Endothelial cell of umbilical vein (primary cell): ENCODE results near the gene NFKB1. TPM values are rescaled to one million over a fixed set of nuclear protein-coding genes. Genes with fewer than 3 reads are reported as not detected.

Experiments used
- BruUV-seq: library from RNA; stranded (reverse); fragments of 400-500 nt; replicated peaks from 2 replicates; lab custom pipeline; 2021; lab: Mats Ljungman, UMichigan
- CTCF ChIA-PET: fragments of 300-600, 350-600 bp; sonication (Branson Sonifier 250); formaldehyde crosslinking; loops from one replicate; lab custom pipeline; 2021; ENCODE audit warnings: antibody characterized with exemption, inconsistent platforms; lab: Charles Lee
- POLR2A ChIA-PET: fragments of 300-600, 350-600 bp; sonication (Branson Sonifier 250); formaldehyde crosslinking; loops from one replicate; lab custom pipeline; 2021; ENCODE audit warnings: antibody characterized with exemption, inconsistent platforms; lab: Charles Lee
- DNase-seq: peaks from one replicate; pipeline ENCODE4 v3.0.0-alpha.2; 2011; ENCODE audit warnings: low read depth, low spot score
- FAIRE-seq: peaks from 2 replicates; lab custom pipeline; 2011; peaks lifted over from hg19 to GRCh38; lab: Jason Lieb, UNC
- H2AFZ ChIP-seq: 2 replicates; pipeline ENCODE4 v1.6.0; 2012; ENCODE audit warnings: low read depth, low read length, control low read depth, inconsistent platforms
- H3K27ac ChIP-seq: 2 replicates; pipeline ENCODE4 v1.5.1; 2011; ENCODE audit warnings: low read depth, mild to moderate bottlenecking, control low read depth, low read length, moderate library complexity; ENCODE audit not compliant: insufficient read depth
- H3K27me3 ChIP-seq, 2 experiments: 2 replicates each; pipeline versions ENCODE4 v1.6.0 to v1.6.1; 2011; ENCODE audit warnings: low read length in 2 of 2, mixed read lengths in 1 of 2; ENCODE audit not compliant: control insufficient read depth in 2 of 2, insufficient read depth in 2 of 2
- H3K36me3 ChIP-seq, 2 experiments: 2 replicates in 1 of 2; 3 replicates in 1 of 2; pipeline ENCODE4 v1.5.1; 2011; ENCODE audit warnings: low read length in 2 of 2, mild to moderate bottlenecking in 1 of 2, moderate library complexity in 1 of 2; ENCODE audit not compliant: control insufficient read depth in 2 of 2, insufficient read depth in 2 of 2; ENCODE audit errors: extremely low read depth in 1 of 2
- H3K4me1 ChIP-seq: 3 replicates; pipeline ENCODE4 v1.5.1; 2011; ENCODE audit warnings: mild to moderate bottlenecking, low read length; ENCODE audit not compliant: control insufficient read depth, insufficient read depth; ENCODE audit errors: extremely low read depth
- H3K4me2 ChIP-seq: 2 replicates; pipeline ENCODE4 v1.6.1; 2011; ENCODE audit warnings: low read length, control low read depth, mixed read lengths; ENCODE audit not compliant: insufficient read depth
- H3K4me3 ChIP-seq, 3 experiments: fragments of 200-600 bp in 1 of 3; sonication (generic), shearing (Covaris generic) in 1 of 3; replicated peaks in 1 of 3; 2 replicates each; pipeline ENCODE4 v1.5.1; 2011 to 2016; ENCODE audit warnings: control low read depth in 3 of 3, low read length in 3 of 3, mild to moderate bottlenecking in 2 of 3, inconsistent platforms in 1 of 3, low read depth in 1 of 3, moderate library complexity in 1 of 3; ENCODE audit not compliant: insufficient read depth in 1 of 3
- H3K79me2 ChIP-seq: 2 replicates; pipeline ENCODE4 v1.6.0; 2012; ENCODE audit warnings: low read length, inconsistent platforms; ENCODE audit not compliant: control insufficient read depth, insufficient read depth
- H3K9ac ChIP-seq: replicated peaks from 2 replicates; pipeline ENCODE3; 2011; ENCODE audit warnings: low read length, control low read depth; ENCODE audit not compliant: insufficient read depth; ENCODE audit errors: extremely low read depth
- H3K9me1 ChIP-seq: replicated peaks from 3 replicates; pipeline ENCODE4 v1.6.0; 2011; ENCODE audit warnings: mild to moderate bottlenecking, low read length; ENCODE audit not compliant: control insufficient read depth, insufficient read depth; ENCODE audit errors: extremely low read depth
- H3K9me3 ChIP-seq: replicated peaks from 2 replicates; pipeline ENCODE4 v1.5.1; 2012; ENCODE audit warnings: low read length, inconsistent platforms; ENCODE audit not compliant: control insufficient read depth, insufficient read depth
- H4K20me1 ChIP-seq: replicated peaks from 2 replicates; pipeline ENCODE3; 2011; ENCODE audit warnings: mild to moderate bottlenecking, low read length; ENCODE audit not compliant: control insufficient read depth, insufficient read depth; ENCODE audit errors: extremely low read depth
- EZH2 ChIP-seq: IDR thresholded peaks from 2 replicates; pipeline ENCODE4 v1.6.1; 2012; ENCODE audit warnings: borderline replicate concordance, low read depth, mild to moderate bottlenecking, moderate library complexity, low read length, inconsistent platforms; ENCODE audit not compliant: severe bottlenecking
- FOS ChIP-seq: IDR thresholded peaks from 2 replicates; pipeline ENCODE4 v1.6.1; 2011; ENCODE audit warnings: mild to moderate bottlenecking, low read length, moderate library complexity, borderline replicate concordance; ENCODE audit not compliant: insufficient read depth
- JUN ChIP-seq: IDR thresholded peaks from 2 replicates; pipeline ENCODE4 v1.6.1; 2011; ENCODE audit warnings: borderline replicate concordance, low read depth; ENCODE audit not compliant: insufficient read length, insufficient read depth
- MYC ChIP-seq: IDR thresholded peaks from one replicate; pipeline ENCODE4 v1.6.1; 2011; ENCODE audit warnings: mild to moderate bottlenecking, low read depth, low read length
- POLR2AphosphoS5 ChIP-seq: IDR thresholded peaks from 2 replicates; pipeline ENCODE4 v1.6.1; 2012; ENCODE audit warnings: low read depth, mild to moderate bottlenecking, control low read depth, low read length, moderate library complexity; ENCODE audit not compliant: insufficient read depth
- dilution Hi-C: fragments of 300-500 bp; cut with MboI; formaldehyde crosslinking; loops from one replicate; pipeline ENCODE4 v1.15.0; 2019; ENCODE audit warnings: low sequenced_read_pairs; ENCODE audit not compliant: extremely low pct_ligation_motif_present
- intact Hi-C: fragments of 100-400 bp; cut with micrococcal nuclease; formaldehyde crosslinking; loops from one replicate; pipeline ENCODE4 v1.10.0; 2022
- polyA plus RNA-seq, 4 experiments: library from polyadenylated mRNA; depleted of rRNA in 3 of 4; stranded (reverse) in 3 of 4; unstranded in 1 of 4; fragments of >200 nt; gene quantifications; 2 replicates each; pipeline versions ENCODE4 v1.2.1 to v1.2.3, GENCODE V29; 2011 to 2012; ENCODE audit warnings: missing spikeins in 1 of 4
- total RNA-seq: library from RNA; stranded (reverse); gene quantifications from 2 replicates; pipeline ENCODE4 v1.2.3, GENCODE V29; 2021
- TF ChIP-seq, protein P1 (sequence below), 2 donors: IDR thresholded peaks; 1 replicate in 1 of 2; 2 replicates in 1 of 2; pipeline ENCODE4 v1.5.1; 2011; ENCODE audit warnings: low read length in 2 of 2, mild to moderate bottlenecking in 2 of 2, moderate library complexity in 2 of 2, control low read depth in 1 of 2, inconsistent platforms in 1 of 2, low read depth in 1 of 2; ENCODE audit not compliant: insufficient read depth in 1 of 2; ENCODE audit errors: extremely low read depth in 1 of 2

The NFKB1 gene
- total and polyA plus RNA-seq, 2 donors (not counting 3 experiments of a cell fraction or from before 2014, with no cell fraction given): 21.3 to 41.4 TPM

DNA sequence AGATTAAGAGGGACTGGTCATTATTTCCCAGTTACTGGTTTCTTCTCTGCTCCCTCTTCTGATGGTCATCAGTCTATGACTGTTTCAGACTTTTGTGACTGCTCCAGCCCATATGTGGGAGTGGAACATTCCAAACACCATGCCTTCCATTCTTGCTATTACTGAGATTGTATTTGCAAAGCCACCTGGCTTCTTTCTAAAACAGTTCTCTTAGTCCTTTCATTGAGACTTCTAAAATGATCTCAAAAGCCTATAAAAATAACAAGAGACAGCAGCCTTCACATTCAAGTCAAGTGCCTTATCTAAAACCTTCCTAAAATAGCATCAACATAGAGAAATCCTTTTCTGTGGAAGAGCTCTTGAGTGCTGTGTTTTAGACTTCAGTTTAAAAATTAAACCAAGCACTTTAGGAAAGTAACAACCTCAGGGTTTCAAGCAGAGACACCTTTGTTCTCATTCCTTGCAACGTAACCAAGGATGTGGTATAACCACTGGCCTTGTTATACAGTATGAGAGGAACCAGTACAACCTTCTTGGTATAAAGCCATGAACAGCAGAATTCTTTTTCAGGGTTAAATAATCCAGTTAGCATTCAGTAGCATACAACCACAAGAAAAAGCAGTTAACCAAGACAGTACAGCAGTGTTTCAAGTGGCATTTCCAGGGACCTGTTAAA is 97.1 kb downstream of the NFKB1 start:
- intact Hi-C loops (no loop called here), dilution Hi-C loops (no loop called here)
- Histone ChIP-seq H3K4me2 (no peak overlapping the region), H3K9ac (no peak overlapping the region), H3K4me3 (no peak overlapping the region), H3K79me2 (no peaks in the 10 kb centered on the region), H3K9me1 (no peaks in the 10 kb centered on the region), H3K27ac (no peak overlapping the region), H3K36me3 (peaks cover 19 to 28% of the 10 kb centered on the region in 2 experiments), H3K27me3 (no peaks in the 10 kb centered on the region), H3K4me1 (peaks cover 11% of the 10 kb centered on the region), H4K20me1 (no peaks in the 10 kb centered on the region), H3K9me3 (no peaks in the 10 kb centered on the region), H2AFZ (no peak overlapping the region)
- no TSS peak for BruUV-seq
- TF ChIP-seq, protein P1, sequence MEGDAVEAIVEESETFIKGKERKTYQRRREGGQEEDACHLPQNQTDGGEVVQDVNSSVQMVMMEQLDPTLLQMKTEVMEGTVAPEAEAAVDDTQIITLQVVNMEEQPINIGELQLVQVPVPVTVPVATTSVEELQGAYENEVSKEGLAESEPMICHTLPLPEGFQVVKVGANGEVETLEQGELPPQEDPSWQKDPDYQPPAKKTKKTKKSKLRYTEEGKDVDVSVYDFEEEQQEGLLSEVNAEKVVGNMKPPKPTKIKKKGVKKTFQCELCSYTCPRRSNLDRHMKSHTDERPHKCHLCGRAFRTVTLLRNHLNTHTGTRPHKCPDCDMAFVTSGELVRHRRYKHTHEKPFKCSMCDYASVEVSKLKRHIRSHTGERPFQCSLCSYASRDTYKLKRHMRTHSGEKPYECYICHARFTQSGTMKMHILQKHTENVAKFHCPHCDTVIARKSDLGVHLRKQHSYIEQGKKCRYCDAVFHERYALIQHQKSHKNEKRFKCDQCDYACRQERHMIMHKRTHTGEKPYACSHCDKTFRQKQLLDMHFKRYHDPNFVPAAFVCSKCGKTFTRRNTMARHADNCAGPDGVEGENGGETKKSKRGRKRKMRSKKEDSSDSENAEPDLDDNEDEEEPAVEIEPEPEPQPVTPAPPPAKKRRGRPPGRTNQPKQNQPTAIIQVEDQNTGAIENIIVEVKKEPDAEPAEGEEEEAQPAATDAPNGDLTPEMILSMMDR (IDR thresholded peaks at IDR 0.05; ENCODE audit: extremely low read depth in 1 of 2, insufficient read depth in 1 of 2, low read depth in 1 of 2, low read length in 2 of 2): no peak
- no peak for TF ChIP-seq JUN
- CTCF ChIA-PET: no interaction called here
- POLR2A ChIA-PET: no interaction called here
- DNase-seq (no peak), FAIRE-seq (no peak)

DNA sequence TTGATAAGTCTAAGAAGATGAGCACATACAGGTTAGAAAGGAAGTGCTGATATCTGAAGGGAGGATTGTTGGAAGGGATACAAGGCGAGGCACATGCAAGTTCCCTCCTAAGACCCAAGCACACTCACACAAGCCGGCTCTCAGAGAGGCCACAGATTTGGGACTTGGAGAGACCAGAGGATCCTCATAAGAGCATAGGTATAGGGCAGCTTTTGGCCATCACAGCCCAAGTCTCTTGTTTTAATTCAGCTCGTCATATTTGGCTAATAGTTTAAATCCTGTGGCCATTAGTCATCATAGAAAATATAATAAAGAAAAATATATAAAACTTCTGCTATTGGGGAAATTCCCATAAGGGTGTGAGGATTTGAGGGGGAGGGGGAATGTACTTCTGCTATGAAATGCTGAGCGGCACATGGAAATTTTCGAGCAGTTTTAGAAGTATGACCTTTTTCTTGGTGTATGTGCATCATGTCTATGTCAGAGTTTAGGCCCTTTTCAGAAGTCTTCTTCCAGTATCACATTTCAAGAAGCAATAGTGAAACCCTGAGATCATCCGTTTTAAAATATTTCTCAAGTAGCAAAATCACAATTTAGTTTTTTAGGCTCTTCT is 97.7 kb downstream of the NFKB1 start:
- Histone ChIP-seq H3K9me3 (no peaks in the 10 kb centered on the region), H3K9me1 (no peaks in the 10 kb centered on the region), H4K20me1 (no peaks in the 10 kb centered on the region), H3K4me3 (no peak overlapping the region), H3K4me1 (peaks cover 8% of the 10 kb centered on the region), H3K36me3 (peaks cover 19 to 28% of the 10 kb centered on the region in 2 experiments), H3K79me2 (no peaks in the 10 kb centered on the region), H3K27me3 (no peaks in the 10 kb centered on the region), H3K27ac (no peak overlapping the region), H3K9ac (no peak overlapping the region), H2AFZ (no peak overlapping the region), H3K4me2 (no peak overlapping the region)
- POLR2A ChIA-PET: no interaction called here
- BruUV-seq: no TSS peak
- FAIRE-seq (no peak), DNase-seq (no peak)
- no peak for TF ChIP-seq JUN
- no peak for TF ChIP-seq MYC
- TF ChIP-seq POLR2AphosphoS5: no peak
- no peak for TF ChIP-seq FOS
- TF ChIP-seq EZH2: no peak
- CTCF ChIA-PET: interaction anchor here (0.7 to 1.3 kb wide), 2 partner anchors 8 to 25 kb away, joined by 3 to 4 read pairs; no protein-coding TSS in a partner anchor
- intact Hi-C loops: no loop called here
- dilution Hi-C loops: no loop called here
